Measurements from ENCODE around the gene NAT10. TPM values are rescaled to one million over a fixed set of nuclear protein-coding genes. Genes with fewer than 3 reads are reported as not detected.

The NAT10 gene
- polyA plus RNA-seq, 1 of the 3 experiments (the other 2 are of a cell fraction) = 31.0 TPM

DNA sequence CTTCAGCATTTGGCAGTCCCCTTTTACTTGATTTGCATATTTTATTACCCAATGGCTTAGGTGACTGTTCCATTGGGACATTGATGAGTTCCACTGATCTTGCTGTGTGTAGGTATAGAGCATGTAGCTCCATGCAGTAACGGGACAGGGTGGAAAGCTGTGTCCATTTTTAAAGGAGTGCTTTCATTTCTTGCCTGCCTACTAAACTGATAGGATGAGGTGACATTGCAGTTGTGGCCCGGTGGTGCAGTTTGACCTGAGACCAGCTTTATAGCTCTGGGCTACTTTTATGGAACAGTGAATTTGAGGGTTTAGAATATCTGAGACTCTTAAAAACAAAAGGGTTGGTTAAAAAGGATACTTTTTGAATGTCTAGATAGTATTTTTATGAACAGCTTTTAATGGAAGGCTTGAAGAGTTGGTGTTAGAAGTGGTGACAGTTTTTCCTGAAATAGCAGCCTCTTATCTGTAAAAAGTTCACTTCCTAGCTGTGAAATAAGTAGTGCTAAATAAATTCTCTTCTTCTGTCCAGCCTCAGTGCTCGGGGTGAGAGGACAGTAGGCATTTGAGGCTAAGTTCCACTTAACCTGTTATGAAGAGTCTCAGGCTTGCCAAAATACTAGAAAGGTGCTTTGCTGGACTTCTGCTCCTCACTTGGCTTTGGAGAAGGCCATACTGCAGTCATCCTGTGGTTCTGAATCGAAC is 27.0 kb downstream of the NAT10 start:
- TF ChIP-seq RAD21 (IDR thresholded peaks at IDR 0.05; ENCODE audit: low read length) (no peak), TEAD4 (IDR thresholded peaks at IDR 0.05; ENCODE audit: borderline replicate concordance, insufficient read depth) (no peak), JUND (IDR thresholded peaks at IDR 0.05) (no peak), FOSL2 (IDR thresholded peaks at IDR 0.05; ENCODE audit: borderline replicate concordance, low read depth) (no peak), CHD2 (IDR thresholded peaks at IDR 0.05; ENCODE audit: low read length, partially characterized antibody) (no peak), FOXM1 (IDR thresholded peaks at IDR 0.05; ENCODE audit: low read depth) (no peak), ELF1 (IDR thresholded peaks at IDR 0.05) (no peak), RXRA (IDR thresholded peaks at IDR 0.05; ENCODE audit: borderline replicate concordance, low read depth) (no peak), NRF1 (IDR thresholded peaks at IDR 0.05; ENCODE audit: low read depth, low read length) (no peak), EP300 (IDR thresholded peaks at IDR 0.05; ENCODE audit: borderline replicate concordance in 1 of 2, low read depth in 1 of 2, low read length in 1 of 2) (no peak)
- TF ChIP-seq, protein P1, sequence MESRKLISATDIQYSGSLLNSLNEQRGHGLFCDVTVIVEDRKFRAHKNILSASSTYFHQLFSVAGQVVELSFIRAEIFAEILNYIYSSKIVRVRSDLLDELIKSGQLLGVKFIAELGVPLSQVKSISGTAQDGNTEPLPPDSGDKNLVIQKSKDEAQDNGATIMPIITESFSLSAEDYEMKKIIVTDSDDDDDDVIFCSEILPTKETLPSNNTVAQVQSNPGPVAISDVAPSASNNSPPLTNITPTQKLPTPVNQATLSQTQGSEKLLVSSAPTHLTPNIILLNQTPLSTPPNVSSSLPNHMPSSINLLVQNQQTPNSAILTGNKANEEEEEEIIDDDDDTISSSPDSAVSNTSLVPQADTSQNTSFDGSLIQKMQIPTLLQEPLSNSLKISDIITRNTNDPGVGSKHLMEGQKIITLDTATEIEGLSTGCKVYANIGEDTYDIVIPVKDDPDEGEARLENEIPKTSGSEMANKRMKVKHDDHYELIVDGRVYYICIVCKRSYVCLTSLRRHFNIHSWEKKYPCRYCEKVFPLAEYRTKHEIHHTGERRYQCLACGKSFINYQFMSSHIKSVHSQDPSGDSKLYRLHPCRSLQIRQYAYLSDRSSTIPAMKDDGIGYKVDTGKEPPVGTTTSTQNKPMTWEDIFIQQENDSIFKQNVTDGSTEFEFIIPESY (IDR thresholded peaks at IDR 0.05; ENCODE audit: borderline replicate concordance, low read depth) = no peak
- TF ChIP-seq, protein P2, sequence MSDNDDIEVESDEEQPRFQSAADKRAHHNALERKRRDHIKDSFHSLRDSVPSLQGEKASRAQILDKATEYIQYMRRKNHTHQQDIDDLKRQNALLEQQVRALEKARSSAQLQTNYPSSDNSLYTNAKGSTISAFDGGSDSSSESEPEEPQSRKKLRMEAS (IDR thresholded peaks at IDR 0.05; ENCODE audit: low read depth) = no peak
- TF ChIP-seq, protein P3, sequence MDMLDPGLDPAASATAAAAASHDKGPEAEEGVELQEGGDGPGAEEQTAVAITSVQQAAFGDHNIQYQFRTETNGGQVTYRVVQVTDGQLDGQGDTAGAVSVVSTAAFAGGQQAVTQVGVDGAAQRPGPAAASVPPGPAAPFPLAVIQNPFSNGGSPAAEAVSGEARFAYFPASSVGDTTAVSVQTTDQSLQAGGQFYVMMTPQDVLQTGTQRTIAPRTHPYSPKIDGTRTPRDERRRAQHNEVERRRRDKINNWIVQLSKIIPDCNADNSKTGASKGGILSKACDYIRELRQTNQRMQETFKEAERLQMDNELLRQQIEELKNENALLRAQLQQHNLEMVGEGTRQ (IDR thresholded peaks at IDR 0.05; ENCODE audit: borderline replicate concordance, low read depth, low read length) = no peak
- TF ChIP-seq, protein P4, sequence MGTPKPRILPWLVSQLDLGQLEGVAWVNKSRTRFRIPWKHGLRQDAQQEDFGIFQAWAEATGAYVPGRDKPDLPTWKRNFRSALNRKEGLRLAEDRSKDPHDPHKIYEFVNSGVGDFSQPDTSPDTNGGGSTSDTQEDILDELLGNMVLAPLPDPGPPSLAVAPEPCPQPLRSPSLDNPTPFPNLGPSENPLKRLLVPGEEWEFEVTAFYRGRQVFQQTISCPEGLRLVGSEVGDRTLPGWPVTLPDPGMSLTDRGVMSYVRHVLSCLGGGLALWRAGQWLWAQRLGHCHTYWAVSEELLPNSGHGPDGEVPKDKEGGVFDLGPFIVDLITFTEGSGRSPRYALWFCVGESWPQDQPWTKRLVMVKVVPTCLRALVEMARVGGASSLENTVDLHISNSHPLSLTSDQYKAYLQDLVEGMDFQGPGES (IDR thresholded peaks at IDR 0.05; ENCODE audit: low read depth, low read length) = no peak
- TF ChIP-seq, protein P5, sequence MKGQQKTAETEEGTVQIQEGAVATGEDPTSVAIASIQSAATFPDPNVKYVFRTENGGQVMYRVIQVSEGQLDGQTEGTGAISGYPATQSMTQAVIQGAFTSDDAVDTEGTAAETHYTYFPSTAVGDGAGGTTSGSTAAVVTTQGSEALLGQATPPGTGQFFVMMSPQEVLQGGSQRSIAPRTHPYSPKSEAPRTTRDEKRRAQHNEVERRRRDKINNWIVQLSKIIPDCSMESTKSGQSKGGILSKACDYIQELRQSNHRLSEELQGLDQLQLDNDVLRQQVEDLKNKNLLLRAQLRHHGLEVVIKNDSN (IDR thresholded peaks at IDR 0.05; ENCODE audit: borderline replicate concordance, low read depth) = no peak
- H3F3A ChIP-seq (replicated peaks; ENCODE audit: insufficient read depth) = no peaks in the 10 kb centered on the region
- H4K20me1 ChIP-seq (ENCODE audit: insufficient read depth) = no peaks in the 10 kb centered on the region
- H3K36me3 ChIP-seq (replicated peaks in 1 of 2; ENCODE audit: control insufficient read depth in 1 of 2, insufficient read depth in 2 of 2, low read length in 1 of 2) = peaks cover 48 to 81% of the 10 kb centered on the region in 2 experiments
- no peak overlapping the region for H3K4me2 ChIP-seq
- no peak for DNase-seq
- no peaks in the 10 kb centered on the region for H3K9me3 ChIP-seq
- H2AFZ ChIP-seq (ENCODE audit: low read depth) = no peak overlapping the region
- ChIA-PET CTCF (interaction anchor here (1.0 to 1.1 kb wide), 2 partner anchors 42 kb away, joined by 3 read pairs; no protein-coding TSS in a partner anchor), POLR2A (interaction anchor here (0.8 kb wide), 1 partner anchor 9 kb away, joined by 3 read pairs; no protein-coding TSS in a partner anchor)
- 98% methylated on average over 4 of the region's 4 CpGs for WGBS (ENCODE audit: low lambda C conversion rate)
- H3K4me3 ChIP-seq (ENCODE audit: low read depth in 2 of 2, low read length in 1 of 2) = no peak overlapping the region
- no peaks in the 10 kb centered on the region for H3K79me2 ChIP-seq (ENCODE audit: insufficient read depth)
- H3K9ac ChIP-seq = no peak overlapping the region
- H3K27me3 ChIP-seq (ENCODE audit: insufficient read depth) = no peaks in the 10 kb centered on the region
- H3K9me2 ChIP-seq = no peaks in the 10 kb centered on the region
- H3K27ac ChIP-seq (ENCODE audit: low read depth in 2 of 2, low read length in 1 of 2) = no peak overlapping the region
- no peaks in the 10 kb centered on the region for H3K4me1 ChIP-seq (ENCODE audit: control insufficient read depth in 1 of 2, insufficient read depth in 2 of 2, low read depth in 1 of 2, low read length in 1 of 2)

All from SK-N-SH (cell line).